SW480 (cell line): ENCODE results near the gene FIGN.

ENCODE experiments used
- DNase-seq: peaks from one replicate; pipeline ENCODE4 v3.0.0-alpha.2; 2016; ENCODE audit warnings: low spot score

Gene FIGN

DNA sequence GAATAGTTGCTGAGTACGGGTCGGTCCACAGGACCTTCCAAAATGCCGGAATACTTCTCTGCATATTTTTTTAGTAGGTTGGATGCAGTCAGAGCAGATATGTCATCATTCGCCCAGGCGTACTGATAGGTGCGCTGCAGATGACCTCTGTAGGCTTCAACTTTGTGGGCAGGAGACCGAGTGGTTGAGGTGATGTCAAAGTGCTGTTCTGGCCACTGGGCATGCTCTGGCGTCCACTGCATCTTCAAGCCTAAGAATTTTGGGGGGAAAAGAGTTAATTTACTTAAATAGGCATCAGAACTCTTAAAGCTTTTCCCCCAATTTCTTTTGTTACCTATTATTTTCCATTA lies 124.3 kb downstream of the FIGN start:
- DNase-seq = no peak

DNA sequence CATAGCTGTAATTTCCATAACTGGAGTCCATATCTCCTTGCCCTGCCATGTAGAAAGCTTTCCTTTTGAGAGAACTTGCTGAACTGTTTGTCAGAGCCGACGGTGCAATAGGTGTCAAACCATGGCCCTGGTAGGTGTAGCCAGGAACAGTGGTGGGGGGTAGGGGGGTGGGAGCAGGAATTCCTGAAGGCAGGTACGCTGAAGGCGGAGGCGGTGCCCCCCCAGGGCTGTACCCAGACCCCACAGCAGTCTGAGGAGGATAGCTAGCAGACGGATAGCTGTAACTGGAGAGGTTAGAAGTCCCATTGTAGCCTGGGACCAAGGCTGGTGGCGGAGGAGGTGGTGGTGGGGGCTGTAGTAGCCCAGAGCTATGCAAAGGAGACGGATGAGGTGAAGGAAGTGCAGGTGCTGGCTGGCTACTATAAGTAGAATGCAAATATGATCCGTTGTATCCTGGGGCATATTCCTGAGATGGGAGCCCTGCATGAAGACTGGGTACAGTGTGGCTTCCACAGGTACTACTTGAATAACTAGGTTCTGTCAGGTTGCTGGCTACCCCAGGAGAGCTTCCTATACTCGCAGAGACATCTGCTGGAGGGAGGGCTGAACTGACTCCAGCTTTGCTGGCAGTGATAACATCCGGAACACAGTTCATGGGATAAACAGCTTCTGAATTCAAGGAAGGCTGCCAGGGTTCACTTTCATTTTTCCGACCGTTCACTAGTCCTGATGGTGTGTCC lies 124.8 kb downstream of the FIGN start:
- DNase-seq = peak; percentile 5

DNA sequence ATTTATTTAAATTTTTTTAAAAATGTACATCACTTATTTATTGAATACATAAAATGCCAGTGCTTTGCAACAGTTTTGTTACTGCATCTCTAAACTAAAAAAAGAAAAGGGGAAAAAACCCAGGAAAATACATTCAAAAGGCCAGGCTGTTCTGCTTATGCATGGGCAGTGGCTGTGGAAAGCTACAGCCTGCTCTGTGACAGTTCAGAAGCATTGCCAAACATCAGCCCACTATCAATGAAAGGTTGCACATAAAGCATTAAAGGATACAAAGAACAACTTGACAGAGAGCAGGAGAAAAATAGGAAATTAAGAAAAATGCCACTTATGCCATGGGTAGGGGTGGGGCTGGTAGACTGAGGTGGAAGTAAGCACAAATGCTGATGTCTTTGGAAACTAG lies 128.2 kb downstream of the FIGN start:
- DNase-seq = no peak

DNA sequence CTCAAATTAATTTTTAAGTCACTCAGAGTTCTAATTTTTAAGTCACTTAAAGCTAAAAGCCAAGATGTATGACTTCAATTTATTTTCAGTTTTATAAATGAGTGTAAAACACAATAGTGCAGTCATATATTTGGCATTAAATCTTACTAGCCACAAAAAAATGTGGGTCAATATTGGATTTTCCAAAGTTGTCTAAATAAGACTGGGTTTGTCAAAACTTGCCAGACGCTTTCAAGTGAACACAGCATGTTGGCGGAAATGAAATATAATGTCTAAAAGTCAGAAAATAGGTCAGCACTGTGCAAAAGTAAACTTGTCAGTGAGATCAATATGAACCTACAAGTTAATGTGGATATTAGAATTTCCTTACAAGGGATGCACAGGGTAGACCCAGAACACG lies 128.9 kb downstream of the FIGN start:
- DNase-seq = no peak

DNA sequence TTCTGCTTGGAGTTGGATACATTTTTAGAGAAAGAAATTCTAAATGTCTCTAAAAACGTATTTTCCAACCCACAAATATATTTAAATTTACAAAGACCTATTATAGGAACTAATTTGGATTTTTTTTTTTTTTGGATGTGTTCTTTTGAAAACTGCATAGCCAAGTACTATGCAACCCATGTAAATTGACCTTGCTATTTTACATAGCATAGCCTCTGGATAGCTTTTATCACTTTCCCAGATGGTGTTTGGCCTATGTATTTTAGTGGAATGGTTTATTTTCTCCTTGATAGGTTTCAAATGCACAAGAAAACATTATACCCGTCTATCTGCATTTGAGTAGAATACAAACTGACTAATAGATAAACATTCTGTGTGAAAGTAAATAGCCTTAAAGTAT lies 130.0 kb downstream of the FIGN start:
- no peak for DNase-seq

DNA sequence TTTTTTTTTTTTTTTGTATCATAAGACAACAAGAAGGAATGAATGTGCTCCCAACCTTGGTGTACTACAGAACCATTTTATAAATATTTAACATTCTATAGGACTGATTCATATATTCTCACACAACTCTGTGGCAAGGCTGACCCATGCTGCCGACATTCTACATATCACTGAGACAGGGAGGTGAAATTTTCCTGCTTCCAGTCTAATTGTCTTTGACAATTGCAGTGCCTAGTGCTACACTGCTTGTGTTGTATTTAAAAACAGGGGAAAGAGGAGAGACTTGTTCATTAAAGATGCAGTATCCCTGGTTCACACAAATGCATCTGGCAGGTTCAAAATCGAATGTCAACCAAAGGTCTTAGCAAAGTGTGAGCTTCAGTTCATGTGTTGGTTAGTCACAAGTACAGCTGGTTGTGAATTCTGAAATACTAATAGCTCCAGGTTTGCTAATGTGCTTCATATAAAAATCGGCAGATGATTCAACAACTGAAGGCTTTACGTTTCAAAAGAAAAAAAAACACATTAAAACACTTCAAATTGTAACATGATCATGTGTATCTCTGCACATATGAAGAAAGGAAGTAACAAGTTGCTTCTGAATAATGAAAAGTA lies 130.8 kb downstream of the FIGN start:
- no peak for DNase-seq

DNA sequence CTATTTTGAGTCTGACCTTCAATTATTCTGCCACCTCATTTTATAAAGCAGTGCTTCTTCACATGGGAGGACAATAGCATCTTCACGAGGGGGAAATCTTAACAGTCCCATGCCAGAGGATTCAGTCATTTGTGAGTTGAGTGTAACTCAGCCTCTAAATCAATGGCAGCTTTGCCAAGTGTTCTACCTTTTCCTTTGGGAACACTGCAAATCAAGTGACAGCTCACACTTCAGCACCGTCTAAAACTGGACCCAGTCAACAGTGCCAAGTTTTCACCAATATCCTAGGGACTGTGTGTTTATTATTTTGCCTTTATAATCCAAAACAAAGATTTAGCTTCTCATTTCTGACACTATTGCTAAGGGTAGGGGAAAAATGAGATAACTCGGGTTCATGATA lies 133.6 kb downstream of the FIGN start:
- DNase-seq = no peak

DNA sequence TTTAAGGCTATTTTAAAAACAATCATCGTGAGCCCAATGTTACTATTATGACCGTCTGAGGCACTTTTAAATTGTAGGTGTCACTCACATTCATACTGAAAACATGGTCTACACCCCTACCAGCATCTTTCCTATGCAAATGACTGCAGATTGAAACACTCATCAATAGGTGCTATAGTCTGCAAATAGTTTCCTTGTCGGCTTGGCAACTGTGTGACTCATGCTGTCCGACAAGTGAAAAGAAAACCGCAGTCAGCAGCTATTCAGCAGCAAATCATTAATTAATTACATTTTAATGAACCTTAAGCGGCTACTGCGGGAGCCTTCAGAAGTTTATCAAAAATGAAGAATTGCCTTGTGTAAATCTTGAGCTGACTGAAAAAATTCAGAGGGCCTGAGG lies 134.4 kb downstream of the FIGN start:
- peak; percentile 36 for DNase-seq

DNA sequence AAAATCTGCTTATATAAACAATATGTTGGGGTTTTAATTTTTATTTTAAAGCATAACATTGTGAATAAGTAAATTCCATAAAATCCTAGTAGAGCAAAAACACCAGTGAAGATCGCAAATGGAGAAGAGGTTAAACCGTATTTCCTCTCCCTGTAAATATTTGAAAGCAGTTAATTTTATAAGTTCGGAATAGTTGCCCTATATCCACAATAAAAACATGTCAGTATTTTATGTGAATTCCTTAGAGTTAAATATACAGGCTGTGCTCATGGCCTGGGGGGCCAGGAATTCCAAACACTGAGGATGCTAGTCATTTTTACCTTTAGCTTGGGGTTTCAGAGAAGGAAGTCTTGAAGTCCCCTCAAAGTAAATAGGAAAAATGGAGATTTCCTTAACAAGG lies 135.0 kb downstream of the FIGN start:
- no peak for DNase-seq

DNA sequence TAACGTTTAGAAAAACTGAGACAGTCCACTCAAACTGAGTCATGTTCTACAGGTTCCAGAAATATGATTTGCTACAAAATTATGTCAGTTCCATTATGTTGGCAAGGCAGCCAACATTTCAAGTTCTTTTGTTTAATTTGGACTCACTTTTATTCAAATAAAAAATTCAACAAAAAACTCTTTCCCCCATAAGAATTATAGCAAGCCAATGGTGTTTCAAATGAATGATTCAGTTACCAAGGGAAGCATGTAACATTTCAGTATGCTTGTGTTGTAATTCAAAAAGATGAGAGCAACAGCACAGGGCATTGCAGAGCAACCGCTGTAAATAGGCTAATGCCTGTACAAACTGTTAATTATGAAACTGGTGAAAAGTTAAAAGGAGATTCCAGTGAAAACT lies 140.8 kb downstream of the FIGN start:
- DNase-seq = no peak

DNA sequence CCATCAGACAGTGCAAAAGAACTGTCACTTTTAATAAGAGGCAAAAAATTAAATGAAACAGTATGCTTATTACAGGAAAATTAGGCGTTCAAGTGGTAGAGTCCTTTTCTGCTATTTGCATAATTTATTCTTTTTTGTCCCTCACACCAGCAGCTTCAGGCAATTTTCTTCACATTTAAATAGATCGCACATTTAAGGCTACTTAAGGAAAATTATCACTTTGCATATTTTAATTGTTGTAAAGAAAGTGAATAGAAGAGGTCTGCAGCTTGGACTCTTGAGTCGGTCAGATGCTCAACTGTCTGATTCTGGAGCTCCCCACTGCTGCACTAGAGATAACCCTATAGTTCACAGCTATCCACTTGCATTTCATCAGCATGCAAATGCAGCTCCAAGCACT lies 141.3 kb downstream of the FIGN start:
- no peak for DNase-seq

DNA sequence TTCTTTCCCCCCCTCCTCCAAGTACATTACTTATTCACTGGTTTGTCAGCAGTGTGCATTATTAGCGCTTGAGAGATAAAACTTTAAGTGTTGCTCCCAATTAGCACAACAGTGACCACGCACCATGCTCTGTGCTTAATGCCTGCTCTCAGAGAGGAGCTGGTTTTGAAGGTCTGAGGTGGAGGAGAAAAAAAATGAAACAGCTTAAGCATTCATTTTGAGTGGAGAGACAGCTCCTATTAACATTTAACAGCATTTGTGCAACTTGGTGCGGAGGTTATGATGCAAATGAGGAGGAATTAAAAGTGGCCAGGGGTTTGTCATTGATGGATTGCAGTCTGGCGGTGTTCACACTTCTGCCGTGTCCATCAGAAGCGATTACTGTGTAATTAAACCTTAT lies 141.8 kb downstream of the FIGN start:
- no peak for DNase-seq

DNA sequence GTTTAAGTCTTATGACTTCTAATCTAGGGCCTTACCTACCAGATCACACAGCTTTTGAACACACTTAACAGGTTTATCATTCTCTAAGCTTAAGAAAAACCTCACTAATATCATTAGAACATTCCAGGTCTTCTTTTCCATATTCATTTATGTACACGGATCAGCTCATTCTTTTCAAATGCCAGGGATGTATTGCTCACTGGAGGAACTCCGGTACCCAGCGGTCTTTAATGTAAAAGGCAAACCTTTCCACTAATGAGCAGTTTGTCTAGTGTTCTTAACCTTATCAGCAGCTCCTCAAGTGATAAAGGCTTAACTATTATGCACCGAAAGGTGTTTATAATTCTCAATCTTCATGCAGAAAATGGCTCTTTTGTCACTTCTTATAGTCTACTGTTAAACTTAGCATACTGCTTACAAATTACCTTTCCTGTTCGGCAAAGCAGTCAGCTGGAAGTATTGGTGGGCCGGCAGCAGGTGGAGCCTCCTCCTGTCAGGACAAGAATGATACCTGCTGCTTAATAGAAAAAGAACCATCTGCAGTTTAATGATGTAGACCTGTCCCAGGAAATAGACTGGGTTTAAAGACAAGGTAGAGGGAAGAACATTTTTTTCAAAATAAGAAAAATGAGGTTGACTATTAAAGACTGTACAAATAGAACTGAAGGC lies 142.7 kb downstream of the FIGN start:
- DNase-seq = no peak

DNA sequence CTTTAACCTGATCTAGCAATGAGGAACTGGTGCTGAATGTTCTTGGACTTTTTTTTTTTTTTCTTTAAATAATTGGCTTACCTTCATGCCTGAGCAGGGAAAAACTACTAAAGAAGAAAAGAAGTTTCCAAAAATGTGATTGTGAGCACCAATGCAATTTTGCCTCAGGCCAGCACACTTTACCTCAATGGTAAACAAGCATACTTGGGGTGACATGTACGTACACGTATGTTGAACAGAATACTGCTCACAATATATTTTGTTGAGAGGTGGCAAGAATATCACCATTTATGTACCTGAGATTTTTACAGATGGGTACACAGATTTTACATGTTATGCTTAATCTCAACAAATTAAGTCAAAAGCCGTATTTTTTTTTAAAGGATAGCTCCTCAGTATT lies 144.3 kb downstream of the FIGN start:
- no peak for DNase-seq

DNA sequence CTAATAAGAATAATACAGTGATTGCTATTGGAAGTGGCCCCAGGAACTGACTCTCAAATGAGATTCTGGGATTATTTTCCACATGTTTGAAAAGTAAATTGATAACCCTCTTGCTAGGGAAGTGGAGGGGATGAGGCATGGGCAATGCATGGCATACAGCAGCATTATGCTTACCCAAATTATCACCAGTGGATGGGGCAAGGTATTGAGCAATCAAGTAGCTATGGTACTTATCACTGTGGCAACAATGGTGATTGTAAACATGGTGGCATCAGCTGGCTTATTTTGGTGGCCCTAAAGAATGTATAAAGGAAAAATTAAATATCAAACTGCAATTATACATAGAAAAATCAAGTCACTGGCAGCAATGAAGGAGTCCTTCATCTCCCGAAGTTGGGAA lies 155.1 kb downstream of the FIGN start:
- DNase-seq = no peak

DNA sequence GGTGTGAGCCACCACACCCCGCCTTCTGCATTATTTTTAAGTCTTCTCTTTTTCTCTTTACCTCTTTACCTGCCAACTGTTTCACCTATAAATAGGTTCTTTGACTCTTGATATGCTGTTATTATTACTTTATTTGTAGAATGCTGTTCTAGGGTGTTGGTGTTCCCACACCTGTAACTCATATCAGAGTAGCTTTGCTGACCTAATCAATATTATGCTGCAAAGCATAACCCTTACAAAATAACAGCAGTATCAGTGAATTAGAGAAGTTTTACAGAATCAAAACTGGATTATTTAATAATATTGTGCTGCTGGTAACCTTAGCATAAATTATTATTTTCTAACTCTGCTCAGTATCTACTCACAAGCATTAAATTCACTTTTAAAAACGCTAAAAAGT lies 161.5 kb downstream of the FIGN start:
- DNase-seq = no peak

DNA sequence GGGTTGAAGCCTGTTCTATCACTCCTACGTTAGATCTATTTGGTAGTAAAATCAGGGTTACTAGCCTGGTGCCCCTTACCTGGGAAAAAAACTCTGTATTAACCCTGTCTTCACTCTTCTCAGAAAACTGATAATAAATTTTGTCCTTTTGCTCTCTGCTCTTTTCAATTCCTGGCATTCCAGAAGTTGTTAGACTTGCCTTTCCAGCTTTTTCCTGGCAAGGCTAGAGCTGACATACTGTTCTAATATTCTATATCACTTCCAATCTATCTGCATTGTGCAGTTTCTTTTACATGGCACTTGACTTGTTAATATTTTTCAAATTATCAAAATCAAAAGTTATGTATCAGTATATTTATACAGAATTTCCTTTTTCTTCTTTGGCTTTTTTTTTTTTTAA lies 162.2 kb downstream of the FIGN start:
- DNase-seq = no peak

DNA sequence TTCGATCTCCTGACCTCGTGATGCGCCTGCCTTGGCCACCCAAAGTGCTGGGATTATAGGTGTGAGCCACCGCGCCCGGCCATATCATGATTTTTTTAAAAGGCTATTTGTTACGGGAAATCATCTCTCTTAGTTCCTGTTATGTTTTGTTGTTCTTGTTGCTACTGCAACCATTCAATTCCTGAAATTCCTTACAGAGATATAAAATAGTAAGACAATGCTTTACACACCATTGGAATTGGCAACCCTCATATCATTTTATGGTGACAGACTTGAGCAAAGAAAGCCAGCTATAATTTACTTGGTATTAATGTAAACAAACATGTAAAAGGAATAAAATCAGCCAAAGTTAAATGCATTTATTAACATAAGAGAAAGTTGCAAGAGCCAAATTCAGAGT lies 163.0 kb downstream of the FIGN start:
- DNase-seq = no peak

DNA sequence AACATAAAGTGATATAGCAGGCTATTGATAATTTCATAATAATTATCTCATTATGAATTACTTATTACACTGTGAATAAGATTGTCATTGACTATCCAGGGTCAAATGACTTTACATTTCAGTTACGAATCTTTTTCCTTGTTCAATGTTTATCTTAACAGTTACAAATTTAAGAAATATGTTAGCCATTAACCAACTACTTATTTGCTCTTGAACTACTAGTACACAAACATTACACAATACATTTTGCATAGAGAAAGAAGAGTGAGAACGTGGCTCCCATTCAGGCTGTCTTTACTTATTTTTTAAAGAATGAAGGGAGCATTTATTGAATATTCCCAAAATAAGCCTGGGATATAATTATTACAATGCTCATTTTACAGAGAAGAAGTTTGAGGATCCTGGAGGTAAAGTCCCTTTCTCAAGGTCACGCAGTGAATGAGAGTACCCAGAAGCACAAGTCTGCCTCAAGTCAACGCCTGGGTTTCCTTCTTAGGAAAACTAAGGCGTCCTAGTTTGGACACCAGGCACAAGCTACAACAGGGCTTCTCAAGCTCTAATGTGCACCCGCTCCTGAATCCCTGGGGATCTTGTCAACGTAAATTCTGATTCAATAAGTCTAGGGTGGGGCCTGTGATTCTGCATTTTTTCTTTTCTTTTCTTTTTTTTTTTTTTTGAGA lies 164.2 kb downstream of the FIGN start:
- DNase-seq = no peak

DNA sequence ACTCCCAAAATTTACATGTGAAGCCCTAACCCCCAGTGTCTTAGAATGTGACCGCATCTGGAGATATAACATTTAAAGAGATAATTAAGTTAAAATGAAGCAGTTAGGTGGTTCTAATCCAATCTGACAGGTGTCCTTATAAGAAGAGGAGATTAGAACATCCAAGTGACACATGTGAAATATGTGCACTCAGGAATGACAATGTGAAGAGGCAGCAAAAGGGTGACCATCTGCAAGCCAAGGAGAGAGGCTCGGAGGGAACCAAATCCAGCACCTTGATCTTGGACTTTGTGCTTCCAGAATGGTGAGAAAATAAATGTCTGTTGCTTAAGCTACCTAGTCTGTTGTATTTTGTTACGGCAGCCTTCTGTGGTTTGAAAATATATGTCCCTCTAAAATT lies 165.4 kb downstream of the FIGN start:
- no peak for DNase-seq

DNA sequence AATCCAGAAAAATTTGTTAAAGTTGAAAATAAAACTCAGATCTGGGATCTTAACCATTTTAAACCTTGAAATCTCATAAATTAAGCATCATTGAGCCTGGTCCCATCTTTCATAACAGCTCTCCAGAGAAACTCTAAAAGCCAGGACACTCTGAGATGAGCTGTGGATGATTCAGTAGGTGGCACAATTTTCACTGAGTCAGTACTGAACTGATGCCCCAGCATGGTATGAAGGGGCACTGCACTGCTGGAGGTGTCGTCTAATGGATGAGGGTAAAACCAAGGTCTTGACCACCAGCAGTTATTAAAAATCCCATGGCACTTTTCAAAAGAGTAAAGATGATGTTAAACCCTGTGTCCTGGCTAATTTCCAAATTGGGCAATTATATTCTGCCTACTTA lies 170.6 kb downstream of the FIGN start:
- no peak for DNase-seq

DNA sequence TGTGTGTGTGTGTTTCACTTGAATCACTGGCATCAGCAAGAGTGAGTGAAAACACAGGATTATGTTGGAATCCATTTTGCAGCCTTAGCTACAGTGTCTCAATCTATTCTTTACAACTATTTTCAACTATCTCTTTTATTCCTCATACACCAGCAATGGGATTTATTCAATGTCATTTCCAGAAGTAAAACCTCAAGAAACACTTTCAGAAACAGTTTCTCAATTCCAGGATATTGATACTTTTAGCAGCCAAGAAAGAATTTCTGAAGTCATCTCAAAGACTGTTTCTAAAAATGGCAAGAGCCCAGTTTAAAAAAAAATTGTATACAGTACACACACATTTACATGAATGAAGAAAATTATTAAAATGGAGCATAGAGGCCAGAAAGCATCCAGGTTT lies 171.6 kb downstream of the FIGN start:
- no peak for DNase-seq

DNA sequence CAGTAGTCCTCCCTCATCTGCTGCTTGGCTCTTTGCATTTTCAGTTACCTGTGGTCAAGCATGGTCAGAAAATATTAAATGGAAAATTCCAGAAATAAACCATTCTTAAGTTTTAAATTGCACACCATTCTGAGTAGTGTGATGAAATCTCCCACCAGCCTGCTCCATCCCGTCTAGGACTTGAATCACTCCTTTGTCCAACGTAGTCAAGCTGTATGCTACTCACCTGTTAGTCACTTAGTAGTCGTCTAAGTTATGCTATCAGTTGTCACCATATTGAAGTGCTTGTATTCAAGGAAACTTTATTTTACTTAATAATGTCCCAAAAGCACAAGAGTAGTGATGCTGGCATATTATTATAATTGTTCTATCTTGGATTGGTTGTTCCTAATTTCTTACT lies 172.5 kb downstream of the FIGN start:
- DNase-seq = no peak
